Stimulated activated CD8-positive, alpha-beta memory T cell treated with anti-CD3 and anti-CD28 coated beads, Interleukin-12 subunit alpha, Interleukin-12 subunit beta, amount 100 ng/mL, for 4 hours (primary cell): Measurements from ENCODE around the gene CCL22.

Source experiments
- DNase-seq: peaks from one replicate; pipeline ENCODE4 v3.0.0-alpha.2; 2020; ENCODE audit warnings: low read depth

CCL22 gene

DNA sequence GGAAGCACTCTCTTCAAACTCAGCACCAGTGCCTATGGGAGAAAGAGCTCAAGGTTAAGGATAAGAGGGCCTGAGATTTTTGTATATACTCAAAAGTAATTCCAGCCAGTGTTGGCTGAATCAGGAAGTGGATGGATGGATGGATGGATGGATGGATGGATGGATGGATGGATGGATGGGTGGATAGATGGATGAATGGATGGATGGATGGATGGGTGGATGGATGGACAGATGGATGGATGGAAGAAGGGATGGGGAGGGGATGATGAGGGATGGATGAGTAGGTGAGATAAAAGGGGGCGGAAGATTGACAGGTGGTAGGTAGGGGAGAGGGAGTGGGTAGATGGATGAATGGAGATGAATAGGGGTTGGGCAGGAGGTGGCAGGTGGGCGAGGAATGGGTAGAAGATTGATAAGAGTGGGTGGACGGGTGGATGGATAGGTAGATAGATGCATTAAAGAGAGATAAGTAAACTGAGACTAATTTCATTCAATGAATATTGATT, 17.8 kb downstream of the CCL22 start:
- DNase-seq = no peak

DNA sequence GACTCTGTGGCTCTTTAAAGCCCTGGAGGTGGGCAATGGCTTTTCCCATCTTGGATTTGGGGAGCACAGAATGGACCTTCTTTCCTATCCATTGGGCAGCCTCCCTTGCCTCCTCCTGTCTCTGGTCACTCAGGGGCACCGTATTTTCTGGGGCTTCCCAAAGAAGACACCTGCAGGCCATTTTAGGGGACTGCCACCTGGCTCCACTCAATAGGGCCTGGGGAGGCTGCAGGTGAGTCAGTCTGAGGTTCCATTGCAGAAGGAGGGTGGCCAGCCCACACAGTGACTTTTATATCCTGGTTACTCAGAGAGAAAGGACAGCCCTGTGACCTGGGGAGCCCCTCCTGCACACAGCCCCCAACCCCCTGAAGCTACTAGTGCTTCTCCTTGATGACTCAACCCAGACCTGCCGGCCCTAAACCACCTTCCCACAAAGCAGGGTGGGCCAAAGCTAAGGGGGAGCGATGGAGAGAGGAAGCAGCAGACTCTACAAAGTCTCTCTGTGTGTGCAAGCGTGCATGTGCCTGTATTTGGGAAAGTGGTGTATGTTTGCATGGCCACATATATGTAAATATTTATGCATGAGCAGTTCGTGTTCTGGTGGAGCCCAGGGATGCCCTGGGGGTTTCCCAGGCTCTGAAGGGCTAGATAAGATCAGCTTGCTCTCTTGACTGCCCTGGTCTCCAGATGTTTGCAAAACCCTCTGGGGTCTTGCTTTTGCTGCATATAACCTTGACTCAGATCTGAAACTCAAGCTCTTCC, 18.7 kb downstream of the CCL22 start:
- no peak for DNase-seq

DNA sequence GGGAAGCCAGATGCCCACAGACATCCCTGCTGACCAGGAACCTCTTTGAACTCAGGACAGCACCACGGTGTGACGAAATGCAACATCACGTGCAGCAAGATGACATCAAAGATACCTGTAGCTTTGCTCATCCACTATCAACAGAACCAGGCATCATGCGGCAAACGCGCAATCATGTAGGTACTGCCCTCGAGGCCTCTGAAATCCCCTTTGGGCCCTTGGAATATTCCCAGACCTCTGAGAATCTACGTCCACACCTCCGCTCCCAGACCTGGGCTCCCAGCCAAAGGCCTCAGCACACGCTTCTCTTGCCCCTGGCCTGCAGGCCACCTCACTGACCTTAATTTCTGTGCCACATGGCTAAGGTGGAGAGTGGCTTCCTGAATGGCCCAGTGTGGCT, 21.0 kb downstream of the CCL22 start:
- no peak for DNase-seq

DNA sequence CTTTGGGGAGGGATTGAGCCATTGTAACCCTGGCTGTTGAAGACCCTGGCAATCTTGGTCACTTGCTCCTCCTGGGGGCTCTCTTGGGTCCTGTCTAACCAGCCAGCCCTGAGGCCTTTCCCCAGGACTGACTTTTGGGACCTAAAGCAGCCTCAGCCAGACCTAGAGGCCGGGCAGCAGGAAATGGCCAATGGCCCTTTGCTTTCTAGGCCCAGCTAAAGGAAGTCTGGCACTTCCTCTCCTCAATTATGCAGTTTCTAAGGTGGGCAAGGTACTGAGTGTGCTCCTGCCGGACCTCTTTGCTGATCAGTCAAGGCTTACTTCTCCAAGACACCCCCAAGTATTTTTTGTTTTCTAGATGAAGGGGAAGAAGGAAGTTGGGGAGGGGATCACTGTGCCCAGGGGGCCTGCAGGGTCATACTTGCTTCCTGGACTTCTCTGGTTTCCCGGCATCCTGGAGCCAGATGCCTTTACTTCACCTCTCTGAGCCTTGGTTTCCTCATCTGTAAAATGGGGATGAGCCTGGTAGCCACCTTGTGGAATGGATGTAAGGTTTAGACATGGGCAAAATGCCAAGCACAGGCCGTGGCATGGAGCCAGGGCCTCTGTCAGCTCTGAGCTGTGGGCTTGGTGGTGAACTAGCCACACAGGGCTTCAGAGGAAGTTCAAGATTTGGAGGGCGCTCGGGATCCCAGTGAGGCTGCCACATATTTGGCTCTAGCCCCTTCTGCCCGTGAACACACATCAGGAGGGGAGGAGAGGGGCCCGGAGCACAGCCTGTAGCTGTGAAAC, 22.3 kb downstream of the CCL22 start:
- no peak for DNase-seq

DNA sequence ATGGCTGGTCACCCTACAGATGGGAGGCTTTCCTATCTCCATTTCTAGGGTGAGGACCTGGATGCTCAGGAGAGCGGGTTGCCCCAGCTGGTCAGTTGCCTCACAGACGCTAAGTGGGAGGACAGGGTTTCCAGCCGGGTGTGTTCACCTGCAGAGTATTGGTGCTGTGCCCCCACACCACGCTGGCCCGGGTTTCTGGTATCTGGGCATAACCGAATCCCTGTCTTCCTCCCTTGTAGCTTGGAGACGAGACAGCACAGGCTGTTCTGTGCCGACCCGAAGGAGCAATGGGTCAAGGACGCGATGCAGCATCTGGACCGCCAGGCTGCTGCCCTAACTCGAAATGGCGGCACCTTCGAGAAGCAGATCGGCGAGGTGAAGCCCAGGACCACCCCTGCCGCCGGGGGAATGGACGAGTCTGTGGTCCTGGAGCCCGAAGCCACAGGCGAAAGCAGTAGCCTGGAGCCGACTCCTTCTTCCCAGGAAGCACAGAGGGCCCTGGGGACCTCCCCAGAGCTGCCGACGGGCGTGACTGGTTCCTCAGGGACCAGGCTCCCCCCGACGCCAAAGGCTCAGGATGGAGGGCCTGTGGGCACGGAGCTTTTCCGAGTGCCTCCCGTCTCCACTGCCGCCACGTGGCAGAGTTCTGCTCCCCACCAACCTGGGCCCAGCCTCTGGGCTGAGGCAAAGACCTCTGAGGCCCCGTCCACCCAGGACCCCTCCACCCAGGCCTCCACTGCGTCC, 23.4 kb downstream of the CCL22 start:
- DNase-seq = no peak

DNA sequence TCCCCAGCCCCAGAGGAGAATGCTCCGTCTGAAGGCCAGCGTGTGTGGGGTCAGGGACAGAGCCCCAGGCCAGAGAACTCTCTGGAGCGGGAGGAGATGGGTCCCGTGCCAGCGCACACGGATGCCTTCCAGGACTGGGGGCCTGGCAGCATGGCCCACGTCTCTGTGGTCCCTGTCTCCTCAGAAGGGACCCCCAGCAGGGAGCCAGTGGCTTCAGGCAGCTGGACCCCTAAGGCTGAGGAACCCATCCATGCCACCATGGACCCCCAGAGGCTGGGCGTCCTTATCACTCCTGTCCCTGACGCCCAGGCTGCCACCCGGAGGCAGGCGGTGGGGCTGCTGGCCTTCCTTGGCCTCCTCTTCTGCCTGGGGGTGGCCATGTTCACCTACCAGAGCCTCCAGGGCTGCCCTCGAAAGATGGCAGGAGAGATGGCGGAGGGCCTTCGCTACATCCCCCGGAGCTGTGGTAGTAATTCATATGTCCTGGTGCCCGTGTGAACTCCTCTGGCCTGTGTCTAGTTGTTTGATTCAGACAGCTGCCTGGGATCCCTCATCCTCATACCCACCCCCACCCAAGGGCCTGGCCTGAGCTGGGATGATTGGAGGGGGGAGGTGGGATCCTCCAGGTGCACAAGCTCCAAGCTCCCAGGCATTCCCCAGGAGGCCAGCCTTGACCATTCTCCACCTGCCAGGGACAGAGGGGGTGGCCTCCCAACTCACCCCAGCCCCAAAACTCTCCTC, 24.1 kb downstream of the CCL22 start:
- DNase-seq = no peak

DNA sequence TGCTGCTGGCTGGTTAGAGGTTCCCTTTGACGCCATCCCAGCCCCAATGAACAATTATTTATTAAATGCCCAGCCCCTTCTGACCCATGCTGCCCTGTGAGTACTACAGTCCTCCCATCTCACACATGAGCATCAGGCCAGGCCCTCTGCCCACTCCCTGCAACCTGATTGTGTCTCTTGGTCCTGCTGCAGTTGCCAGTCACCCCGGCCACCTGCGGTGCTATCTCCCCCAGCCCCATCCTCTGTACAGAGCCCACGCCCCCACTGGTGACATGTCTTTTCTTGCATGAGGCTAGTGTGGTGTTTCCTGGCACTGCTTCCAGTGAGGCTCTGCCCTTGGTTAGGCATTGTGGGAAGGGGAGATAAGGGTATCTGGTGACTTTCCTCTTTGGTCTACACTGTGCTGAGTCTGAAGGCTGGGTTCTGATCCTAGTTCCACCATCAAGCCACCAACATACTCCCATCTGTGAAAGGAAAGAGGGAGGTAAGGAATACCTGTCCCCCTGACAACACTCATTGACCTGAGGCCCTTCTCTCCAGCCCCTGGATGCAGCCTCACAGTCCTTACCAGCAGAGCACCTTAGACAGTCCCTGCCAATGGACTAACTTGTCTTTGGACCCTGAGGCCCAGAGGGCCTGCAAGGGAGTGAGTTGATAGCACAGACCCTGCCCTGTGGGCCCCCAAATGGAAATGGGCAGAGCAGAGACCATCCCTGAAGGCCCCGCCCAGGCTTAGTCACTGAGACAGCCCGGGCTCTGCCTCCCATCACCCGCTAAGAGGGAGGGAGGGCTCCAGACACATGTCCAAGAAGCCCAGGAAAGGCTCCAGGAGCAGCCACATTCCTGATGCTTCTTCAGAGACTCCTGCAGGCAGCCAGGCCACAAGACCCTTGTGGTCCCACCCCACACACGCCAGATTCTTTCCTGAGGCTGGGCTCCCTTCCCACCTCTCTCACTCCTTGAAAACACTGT, 25.0 kb downstream of the CCL22 start:
- no peak for DNase-seq

DNA sequence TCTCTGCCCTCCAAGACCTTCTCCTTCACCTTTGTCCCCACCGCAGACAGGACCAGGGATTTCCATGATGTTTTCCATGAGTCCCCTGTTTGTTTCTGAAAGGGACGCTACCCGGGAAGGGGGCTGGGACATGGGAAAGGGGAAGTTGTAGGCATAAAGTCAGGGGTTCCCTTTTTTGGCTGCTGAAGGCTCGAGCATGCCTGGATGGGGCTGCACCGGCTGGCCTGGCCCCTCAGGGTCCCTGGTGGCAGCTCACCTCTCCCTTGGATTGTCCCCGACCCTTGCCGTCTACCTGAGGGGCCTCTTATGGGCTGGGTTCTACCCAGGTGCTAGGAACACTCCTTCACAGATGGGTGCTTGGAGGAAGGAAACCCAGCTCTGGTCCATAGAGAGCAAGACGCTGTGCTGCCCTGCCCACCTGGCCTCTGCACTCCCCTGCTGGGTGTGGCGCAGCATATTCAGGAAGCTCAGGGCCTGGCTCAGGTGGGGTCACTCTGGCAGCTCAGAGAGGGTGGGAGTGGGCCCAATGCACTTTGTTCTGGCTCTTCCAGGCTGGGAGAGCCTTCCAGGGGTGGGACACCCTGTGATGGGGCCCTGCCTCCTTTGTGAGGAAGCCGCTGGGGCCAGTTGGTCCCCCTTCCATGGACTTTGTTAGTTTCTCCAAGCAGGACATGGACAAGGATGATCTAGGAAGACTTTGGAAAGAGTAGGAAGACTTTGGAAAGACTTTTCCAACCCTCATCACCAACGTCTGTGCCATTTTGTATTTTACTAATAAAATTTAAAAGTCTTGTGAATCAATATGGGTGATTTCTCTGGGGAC, 25.9 kb downstream of the CCL22 start:
- no peak for DNase-seq

DNA sequence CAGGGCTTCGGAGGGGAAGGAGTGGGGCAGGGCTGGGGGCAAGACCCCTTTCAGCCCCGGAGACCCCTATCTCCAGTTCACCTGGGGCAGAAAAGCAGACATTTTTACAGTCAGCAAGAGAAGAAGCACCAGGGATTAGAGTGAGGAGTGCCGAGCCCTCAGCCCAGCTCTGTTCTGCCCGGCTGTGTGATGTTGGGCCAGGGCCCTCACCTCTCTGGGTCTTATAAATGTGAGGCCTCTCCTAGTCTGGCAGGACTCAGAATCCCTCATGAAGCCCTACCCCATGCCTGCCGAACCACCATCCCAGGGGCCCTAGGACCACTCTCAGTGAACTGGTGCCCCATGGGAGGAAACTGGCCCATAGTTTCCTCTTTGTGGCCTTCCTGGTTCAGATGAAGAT, 26.5 kb downstream of the CCL22 start:
- no peak for DNase-seq

DNA sequence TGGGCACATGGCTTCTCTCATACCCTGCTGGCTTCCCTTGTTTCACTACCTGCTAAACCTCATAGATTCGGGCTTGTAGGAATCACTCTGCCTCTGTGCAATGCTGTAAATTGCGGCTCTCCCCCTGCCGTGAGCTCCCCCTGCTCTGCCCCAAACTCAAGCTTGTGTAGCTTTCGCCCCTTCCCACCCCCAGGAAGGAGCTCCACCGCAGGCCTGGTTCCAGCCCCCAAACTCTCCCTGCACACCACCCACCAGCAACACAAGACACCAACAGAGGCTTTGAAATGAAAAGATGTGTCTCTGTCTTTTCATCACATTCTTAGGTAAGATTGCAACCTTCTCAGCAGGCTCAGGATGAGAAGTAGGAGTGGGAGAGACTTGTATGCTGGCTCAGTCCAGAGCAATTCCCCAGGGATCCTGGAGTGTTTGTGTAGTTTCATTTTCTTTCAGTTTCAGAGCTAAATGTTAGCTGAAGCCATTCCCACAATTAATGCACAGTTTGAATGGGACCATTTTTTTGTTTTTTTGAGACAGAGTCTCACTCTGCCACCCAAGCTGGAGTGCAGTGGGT, 27.9 kb downstream of the CCL22 start:
- DNase-seq = no peak

DNA sequence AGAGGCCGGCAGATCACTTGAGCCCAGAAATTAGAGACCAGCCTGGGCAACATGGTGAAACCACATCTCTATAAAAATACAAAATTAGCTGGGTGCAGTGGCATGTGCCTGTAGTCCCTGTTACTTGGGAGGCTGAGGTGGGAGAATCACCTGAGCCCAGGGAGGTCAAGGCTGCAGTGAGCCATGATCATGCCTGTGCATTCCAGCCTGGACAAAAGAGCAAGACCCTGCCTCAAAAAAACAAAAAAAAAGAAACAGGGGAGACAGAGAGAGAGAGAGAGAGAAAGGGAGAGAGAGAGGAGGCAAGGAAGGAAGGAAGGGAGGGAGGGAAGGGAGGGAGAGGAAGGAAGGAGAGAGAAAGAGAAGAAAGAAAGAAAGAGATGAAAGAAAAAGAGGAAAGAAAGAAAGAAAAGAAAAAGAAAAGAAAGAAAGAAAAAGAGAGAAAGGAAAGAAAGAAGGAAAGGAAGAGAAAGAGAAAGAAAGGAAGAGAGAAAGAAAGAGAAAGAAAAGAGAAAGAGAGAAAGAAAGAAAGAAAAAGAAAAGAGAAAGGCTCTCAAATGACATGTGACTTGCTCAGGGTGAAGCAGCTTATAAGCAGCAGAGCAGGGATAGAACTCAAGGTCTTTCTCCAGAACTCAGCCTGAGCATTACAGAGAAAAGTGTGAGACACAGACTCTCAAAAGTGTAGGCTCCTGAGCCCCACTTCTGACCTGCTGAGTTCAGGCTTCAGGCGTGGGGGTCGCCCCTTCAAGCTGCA, 29.2 kb downstream of the CCL22 start:
- DNase-seq = no peak

DNA sequence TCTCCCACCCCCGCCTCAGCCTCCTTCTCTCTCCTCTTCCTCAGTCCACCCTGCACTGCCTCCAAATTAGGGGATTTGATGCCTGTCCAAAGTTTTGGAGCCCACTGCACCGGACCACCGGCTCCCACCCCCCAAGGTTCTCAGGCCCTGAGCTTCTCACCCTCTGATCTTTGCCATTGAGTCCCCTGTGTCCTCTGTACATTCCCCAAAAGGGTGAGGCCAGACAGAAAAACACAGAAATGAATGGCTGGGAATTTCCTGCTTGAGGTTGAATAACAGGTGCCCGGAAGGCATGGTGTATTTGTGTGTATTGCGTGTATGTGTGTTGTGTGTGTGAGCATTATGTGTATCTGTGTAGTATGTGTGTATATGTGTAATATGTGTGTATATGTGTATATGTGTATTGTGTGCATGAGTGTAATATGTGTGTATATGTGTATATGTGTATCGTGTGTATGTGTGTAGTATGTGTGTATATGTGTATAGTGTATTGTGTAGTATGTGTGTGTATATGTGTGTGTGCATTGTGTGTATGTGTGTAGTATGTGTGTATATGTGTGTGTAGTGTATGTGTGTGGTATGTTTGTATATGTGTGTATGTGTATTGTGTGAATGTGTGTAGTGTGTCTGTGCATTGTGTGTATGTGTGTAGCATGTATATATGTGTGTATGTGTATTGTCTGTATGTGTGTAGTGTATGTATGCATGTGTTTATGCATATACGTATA, 29.9 kb downstream of the CCL22 start:
- no peak for DNase-seq

DNA sequence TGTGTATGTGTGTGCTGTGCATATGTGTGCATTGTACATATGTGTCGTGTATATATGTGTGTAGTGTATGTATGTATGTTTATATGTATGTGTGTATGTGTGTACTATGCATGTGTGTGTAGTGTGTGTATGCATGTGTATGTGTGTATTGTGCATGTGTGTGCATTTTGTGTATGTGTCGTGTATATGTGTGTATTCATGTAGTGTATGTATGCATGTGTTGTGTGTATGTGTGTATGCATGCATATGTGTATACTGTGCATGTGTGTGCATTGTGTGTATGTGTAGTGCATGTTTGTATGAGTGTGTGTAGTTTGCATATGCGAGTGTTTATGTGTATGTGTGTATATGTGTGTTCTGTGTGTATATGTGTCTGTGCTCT, 30.5 kb downstream of the CCL22 start:
- DNase-seq = no peak

DNA sequence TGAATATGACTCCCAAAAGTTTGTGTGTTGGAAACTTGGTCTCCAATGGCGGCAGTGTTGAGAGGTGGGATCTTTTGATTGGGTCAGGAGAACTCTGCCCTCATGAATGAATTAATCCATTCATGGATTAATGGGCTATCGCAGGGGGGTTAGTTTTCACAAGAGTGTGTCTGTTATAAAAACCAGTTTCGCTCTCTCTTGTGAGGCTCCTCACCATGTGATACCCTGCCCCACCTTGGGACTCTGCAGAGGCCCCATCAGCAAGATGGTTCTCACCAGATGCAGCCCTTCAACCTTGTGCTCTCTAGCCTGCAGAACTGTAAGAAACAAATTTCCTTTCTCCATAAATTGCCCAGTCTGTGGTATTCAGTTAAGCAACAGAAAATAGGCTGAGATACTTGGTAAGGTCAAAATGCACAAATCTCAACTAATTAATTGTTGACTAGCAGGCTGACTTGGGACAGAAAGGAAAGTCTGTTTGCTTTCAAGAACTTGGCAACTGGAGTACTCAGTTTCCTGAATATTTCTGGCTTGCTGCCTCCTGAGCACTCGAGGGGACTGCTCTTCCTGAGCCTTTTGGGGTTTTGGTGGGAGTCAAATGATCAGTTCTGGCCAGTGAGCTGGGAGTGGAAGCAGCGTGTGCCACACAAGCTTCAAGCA, 32.2 kb downstream of the CCL22 start:
- no peak for DNase-seq

DNA sequence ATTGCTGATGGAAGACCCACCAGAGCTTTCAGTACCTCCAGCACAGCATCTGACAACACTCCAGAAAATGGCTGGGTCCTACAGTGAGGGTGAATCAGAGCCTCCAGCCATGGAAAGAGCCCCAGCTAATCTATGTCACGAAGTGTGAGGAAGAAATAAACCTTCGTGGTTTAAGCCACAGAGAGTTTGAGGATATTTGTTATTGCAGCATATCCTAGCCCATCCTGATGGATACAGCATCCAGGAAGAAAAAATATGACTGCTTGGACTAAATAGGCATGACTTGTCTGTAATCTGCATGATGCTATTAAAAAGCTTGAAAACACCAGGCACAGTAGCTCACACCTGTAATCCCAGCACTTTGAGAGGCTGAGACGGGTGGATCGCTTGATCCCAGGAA, 32.7 kb downstream of the CCL22 start:
- no peak for DNase-seq

DNA sequence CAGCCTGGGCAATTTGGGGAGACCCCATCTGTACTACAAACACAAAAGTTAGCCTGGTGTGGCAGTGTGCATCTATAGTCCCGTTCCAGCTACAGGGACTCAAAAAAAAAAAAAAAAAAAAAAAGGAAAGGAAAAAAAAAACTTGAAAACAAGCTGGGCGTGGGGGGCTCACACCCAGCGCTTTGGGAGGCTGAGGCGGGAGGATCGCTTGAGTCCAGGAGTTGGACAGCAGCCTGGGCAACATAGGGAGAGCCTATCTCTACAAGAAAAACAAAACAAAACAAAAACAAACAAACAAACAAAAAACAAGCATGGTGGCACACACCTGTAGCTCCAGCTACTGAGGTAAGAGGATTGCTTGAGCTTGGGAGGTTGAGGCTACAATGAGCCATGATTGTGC, 33.1 kb downstream of the CCL22 start:
- DNase-seq = no peak

DNA sequence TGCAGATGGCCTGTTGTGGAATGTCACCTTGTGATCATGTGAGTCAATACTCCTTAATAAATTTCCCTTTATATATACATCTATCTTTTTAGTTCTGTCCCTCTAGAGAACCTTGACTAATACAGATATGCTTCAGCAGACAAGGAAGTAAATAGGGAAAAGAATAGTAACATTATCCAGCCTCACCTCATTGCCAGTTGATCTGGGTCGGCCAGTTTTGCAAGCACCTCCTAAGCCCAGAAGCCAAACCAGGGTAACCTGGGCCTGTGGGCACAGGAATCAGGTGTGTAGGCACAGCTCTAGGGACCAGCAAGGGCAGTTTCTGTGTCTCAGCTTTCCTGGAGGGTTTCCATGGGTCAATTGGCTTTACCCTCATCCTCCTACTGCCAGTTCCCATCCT, 34.1 kb downstream of the CCL22 start:
- no peak for DNase-seq

DNA sequence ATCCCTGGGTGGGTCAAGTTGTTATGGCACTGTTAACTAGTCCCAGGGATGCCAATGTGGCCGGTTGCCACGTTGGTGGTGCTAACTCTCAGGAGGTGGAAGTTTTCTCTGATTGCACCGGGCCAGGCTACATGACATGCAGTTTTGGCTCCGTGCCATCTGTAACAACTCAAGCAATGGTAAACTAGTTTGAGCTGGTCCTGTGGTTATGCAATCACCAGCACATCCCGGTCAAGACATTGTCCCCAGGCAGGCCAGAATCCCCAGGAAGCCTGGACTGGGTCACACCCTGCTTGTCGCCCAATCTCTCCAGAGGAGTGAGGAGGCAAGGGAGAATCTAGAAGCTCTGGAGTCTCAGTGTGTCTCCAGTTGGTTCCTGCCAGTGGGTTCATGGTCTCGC, 35.9 kb downstream of the CCL22 start:
- no peak for DNase-seq
